ENCODE data around the gene DFFB.

DNA sequence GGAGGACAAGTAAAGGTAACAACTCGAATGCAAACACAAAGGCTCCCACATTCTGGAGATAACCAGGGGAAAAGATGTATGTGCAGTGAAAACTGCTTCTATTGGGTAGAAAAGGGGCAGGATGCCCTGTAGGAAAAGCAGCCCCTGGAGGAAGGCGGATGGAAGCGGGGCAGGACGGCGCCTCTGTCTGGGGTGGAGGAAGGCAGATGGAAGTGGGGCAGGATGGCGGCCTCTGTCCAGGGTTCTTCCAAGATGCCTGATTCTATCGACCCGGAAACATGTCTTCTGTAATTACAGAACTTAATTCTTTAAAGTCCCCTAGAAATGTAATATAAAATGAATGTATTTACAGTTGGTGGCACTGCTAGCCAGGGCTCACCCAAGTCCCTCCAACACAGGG lies 37.0 kb upstream of the DFFB start:
- TF ChIP-seq, protein P1, sequence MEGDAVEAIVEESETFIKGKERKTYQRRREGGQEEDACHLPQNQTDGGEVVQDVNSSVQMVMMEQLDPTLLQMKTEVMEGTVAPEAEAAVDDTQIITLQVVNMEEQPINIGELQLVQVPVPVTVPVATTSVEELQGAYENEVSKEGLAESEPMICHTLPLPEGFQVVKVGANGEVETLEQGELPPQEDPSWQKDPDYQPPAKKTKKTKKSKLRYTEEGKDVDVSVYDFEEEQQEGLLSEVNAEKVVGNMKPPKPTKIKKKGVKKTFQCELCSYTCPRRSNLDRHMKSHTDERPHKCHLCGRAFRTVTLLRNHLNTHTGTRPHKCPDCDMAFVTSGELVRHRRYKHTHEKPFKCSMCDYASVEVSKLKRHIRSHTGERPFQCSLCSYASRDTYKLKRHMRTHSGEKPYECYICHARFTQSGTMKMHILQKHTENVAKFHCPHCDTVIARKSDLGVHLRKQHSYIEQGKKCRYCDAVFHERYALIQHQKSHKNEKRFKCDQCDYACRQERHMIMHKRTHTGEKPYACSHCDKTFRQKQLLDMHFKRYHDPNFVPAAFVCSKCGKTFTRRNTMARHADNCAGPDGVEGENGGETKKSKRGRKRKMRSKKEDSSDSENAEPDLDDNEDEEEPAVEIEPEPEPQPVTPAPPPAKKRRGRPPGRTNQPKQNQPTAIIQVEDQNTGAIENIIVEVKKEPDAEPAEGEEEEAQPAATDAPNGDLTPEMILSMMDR (IDR thresholded peaks at IDR 0.05) = no peak
- TF ChIP-seq EZH2 (IDR thresholded peaks at IDR 0.05) = no peak

Data from neural progenitor cell (in vitro differentiated cells).